ENCODE measurements around the gene FUNDC1. TPM values are rescaled to one million over a fixed set of nuclear protein-coding genes. Genes with fewer than 3 reads are reported as not detected.

Gene FUNDC1, protein sequence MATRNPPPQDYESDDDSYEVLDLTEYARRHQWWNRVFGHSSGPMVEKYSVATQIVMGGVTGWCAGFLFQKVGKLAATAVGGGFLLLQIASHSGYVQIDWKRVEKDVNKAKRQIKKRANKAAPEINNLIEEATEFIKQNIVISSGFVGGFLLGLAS
- 10 to 100 TPM; 12.3 to 28.3 TPM for total RNA-seq

DNA sequence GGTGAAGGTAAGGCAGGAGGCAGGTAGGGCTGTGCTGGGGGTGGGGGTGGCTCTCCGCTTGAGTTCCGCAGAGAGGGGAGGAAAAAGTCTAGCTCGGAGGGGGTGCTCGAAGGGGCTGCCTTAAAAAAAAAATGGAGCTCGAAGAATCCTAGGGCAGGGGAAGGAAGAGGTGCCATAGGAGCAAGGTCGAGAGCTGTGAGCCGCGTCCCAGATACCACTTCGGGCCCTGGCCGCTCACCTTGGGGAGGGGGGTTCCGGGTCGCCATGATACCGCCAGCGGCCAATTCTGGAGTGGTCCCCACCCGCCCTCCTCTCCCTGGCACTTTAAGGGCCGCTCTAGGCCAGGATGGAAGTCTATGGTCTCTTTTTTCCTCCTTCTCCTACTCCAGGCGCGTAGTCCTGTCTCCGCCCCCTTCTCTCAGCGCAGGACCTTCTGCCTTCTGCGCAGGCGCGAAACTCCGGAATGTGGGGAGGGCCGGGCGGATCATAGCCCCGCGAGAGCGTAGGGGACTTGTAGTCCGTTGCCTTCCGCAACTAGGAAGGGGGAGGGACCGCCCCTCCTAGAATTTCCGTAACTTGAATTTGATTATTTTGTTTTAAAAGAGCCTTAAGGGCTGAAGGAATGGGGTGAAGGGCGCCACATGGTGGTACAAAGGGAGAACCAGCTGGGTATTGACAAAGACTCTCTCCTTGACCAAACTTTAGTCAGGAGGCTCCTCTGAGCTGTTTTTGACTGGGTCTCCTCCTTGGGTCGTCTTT lies at the start of gene FUNDC1:
Gene FUNDC1 (minus strand): TSS at position 293 of the 759 bp plus-strand sequence. CDS start 27 bp downstream, at position 266.
- peak; percentile 93 for DNase-seq (ENCODE audit: low spot score)
- H3K4me3 ChIP-seq: peak within 1 kb of the TSS; percentile 55 to 69
- H3K9me3 ChIP-seq: no peaks in the 10 kb centered on the region
- H3K27me3 ChIP-seq: no peaks in the 10 kb centered on the region
- TF ChIP-seq, protein P1, sequence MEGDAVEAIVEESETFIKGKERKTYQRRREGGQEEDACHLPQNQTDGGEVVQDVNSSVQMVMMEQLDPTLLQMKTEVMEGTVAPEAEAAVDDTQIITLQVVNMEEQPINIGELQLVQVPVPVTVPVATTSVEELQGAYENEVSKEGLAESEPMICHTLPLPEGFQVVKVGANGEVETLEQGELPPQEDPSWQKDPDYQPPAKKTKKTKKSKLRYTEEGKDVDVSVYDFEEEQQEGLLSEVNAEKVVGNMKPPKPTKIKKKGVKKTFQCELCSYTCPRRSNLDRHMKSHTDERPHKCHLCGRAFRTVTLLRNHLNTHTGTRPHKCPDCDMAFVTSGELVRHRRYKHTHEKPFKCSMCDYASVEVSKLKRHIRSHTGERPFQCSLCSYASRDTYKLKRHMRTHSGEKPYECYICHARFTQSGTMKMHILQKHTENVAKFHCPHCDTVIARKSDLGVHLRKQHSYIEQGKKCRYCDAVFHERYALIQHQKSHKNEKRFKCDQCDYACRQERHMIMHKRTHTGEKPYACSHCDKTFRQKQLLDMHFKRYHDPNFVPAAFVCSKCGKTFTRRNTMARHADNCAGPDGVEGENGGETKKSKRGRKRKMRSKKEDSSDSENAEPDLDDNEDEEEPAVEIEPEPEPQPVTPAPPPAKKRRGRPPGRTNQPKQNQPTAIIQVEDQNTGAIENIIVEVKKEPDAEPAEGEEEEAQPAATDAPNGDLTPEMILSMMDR (IDR thresholded peaks at IDR 0.05): peak in 1 of 2 donors; percentile 54
- peak within 1 kb of the TSS; percentile 60 to 80 for H3K27ac ChIP-seq
- H3K36me3 ChIP-seq: no peaks in the 10 kb centered on the region
- no peaks in the 10 kb centered on the region for H3K4me1 ChIP-seq

DNA sequence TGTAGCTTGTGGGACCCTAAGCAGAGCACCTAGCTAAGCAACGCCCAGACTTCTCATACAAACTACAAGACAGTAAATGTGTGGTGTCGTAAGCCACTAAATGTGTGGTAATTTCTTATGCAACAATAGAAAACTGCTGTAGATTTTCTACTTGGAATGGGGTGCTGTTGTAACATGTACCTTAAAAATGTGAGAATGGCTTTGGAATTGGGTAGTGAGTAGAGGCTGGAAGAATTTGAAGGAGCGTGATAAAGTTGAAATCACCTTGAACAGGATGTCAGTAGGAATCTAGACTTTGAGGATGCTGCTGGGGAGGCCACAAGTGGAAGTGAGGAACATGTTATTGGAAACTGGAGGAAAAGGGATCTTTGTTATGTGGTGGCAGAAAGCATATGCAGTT lies 43.2 kb upstream of the FUNDC1 start:
- TF ChIP-seq, protein P1 (IDR thresholded peaks at IDR 0.05): no peak
- Histone ChIP-seq H3K36me3 (no peaks in the 10 kb centered on the region), H3K27ac (no peak overlapping the region), H3K4me3 (no peak overlapping the region), H3K9me3 (no peaks in the 10 kb centered on the region), H3K4me1 (no peaks in the 10 kb centered on the region), H3K27me3 (no peaks in the 10 kb centered on the region)
- no peak for DNase-seq (ENCODE audit: low spot score)

DNA sequence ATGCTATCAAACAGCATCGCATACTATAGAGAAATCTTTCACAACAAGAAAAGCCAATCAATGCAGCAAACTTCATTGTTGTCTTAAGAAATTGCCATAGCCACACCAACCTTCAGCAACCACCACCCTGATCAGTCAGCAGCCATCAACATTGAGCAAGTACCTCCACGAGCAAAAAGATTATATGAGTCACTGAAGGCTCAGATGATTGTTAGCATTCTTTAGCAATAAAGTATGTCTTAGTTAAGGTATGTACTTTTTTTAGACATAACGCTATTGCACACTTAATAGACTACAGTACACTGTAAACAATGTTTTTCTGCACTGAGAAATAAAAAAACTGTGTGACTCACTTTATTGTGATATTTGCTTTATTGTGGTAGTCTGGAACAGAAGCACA lies 37.8 kb upstream of the FUNDC1 start:
- H3K27me3 ChIP-seq: no peaks in the 10 kb centered on the region
- no peak for DNase-seq (ENCODE audit: low spot score)
- H3K27ac ChIP-seq: no peak overlapping the region
- H3K36me3 ChIP-seq: no peaks in the 10 kb centered on the region
- H3K4me1 ChIP-seq: no peaks in the 10 kb centered on the region
- H3K9me3 ChIP-seq: no peaks in the 10 kb centered on the region
- no peak overlapping the region for H3K4me3 ChIP-seq
- TF ChIP-seq, protein P1 (IDR thresholded peaks at IDR 0.05): no peak

DNA sequence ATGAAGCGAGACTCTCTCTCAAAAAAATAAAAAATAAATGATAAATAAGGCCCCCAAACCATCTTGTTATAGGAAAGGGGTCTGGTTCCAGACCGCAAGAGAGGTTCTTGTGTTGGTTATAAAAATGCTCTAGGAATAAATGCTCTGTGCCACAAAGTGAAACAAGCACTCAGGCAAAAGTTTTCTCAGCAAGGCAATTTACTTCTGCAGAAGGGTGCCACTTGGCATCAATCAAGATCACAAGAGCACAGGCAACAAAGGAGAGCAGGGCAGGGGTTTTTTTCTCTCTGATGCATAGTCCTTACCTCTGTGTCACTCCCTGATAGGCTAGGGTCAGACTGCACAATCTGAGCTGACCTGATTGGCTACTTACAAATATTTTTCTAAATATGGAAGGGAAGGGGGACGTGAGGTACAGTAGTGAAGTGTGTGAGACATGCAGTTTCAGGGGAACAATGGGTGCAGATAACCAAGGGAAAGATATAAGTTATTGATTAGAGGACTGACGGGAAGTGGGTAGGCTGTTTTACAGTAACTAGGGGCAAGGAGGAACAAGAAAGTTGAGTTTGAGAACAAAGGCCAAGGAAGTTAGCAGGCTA lies 29.8 kb upstream of the FUNDC1 start:
- H3K4me3 ChIP-seq: no peak overlapping the region
- no peak overlapping the region for H3K27ac ChIP-seq
- TF ChIP-seq, protein P1 (IDR thresholded peaks at IDR 0.05): no peak
- no peaks in the 10 kb centered on the region for H3K36me3 ChIP-seq
- no peaks in the 10 kb centered on the region for H3K27me3 ChIP-seq
- no peaks in the 10 kb centered on the region for H3K4me1 ChIP-seq
- no peak for DNase-seq (ENCODE audit: low spot score)
- peaks cover 2 to 29% of the 10 kb centered on the region in 2 donors for H3K9me3 ChIP-seq

DNA sequence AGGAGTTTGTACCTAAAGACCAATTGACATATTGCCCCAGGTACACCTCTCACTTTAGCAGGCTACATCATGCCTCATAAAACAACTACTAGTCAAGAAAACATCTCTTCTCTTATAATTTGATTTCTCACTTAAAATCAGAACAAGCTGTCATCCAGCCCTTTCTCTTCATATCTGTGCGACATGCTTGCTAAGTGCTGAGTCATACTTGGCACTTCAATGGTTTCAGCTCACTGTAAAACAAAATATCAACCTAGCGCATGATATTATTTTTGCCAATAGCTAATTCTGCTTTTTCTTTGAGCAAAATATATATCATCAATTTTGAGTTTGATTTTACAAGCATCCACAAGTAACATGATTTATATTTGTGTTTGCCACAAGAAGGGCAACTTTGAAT lies 27.9 kb upstream of the FUNDC1 start:
- Histone ChIP-seq H3K4me1 (no peaks in the 10 kb centered on the region), H3K9me3 (peaks cover 2 to 29% of the 10 kb centered on the region in 2 donors), H3K27ac (no peak overlapping the region), H3K27me3 (no peaks in the 10 kb centered on the region), H3K4me3 (no peak overlapping the region), H3K36me3 (no peaks in the 10 kb centered on the region)
- TF ChIP-seq, protein P1 (IDR thresholded peaks at IDR 0.05): no peak
- no peak for DNase-seq (ENCODE audit: low spot score)

All from right atrium auricular region (tissue), 2 donors.